ENCODE measurements around the gene PLEKHM2.

- TF ChIP-seq CTCF (IDR thresholded peaks at IDR 0.05) (no peak), POLR2A (IDR thresholded peaks at IDR 0.05) (no peak)
Measured at GRCh38 chr1:15755021-15755645, 71.0 kb downstream of the PLEKHM2 start.
